ENCODE measurements around the gene ZBTB17. TPM values are rescaled to one million over a fixed set of nuclear protein-coding genes. Genes with fewer than 3 reads are reported as not detected.
A peak's percentile ranks its signal among the peaks of the same experiment; 100 is the strongest.
"Not testable (repeated sequence)": the region's sequence is repeated elsewhere in the genome, so short reads cannot be mapped to it uniquely, and the experiment has no call there.

Gene ZBTB17
- total RNA-seq, 1 donor from 2014 or later, result 24.7 TPM

DNA sequence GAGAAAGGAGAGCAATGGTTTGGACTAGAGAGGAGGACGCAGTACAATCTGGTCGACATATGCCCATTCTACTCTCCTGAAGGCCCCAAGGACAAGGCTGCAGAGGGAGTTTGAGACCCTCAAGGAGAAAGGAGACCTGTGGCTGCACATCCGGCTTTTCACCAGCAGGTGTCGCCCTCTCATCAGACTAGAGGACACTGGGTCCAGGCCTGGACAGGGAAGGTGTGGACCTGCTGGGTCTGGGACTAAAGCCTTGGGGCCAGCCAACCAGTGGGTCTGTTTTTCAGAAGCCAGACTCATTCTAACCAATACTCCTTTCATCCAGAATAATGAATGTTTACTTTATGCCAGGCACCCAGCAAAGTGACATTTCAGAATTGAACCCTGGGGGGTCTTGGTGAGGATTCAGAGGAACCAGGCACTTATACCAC is 33.1 kb upstream of the ZBTB17 start:
- no peaks in the 10 kb centered on the region for H3K36me3 ChIP-seq
- no peaks in the 10 kb centered on the region for H3K9me3 ChIP-seq (replicated peaks)
- H3K27me3 ChIP-seq (ENCODE audit: low read depth), result no peaks in the 10 kb centered on the region
- intact Hi-C loops (cut with micrococcal nuclease), result loop anchor here (5.0 kb wide), 1 partner anchor 43 kb away; no protein-coding TSS in a partner anchor
- H3K4me1 ChIP-seq, result peaks cover 21% of the 10 kb centered on the region
- peak; percentile 79 for DNase-seq
- H3K27ac ChIP-seq (replicated peaks), result no peak overlapping the region
- H3K4me3 ChIP-seq, result no peak overlapping the region
- TF ChIP-seq, protein P1, sequence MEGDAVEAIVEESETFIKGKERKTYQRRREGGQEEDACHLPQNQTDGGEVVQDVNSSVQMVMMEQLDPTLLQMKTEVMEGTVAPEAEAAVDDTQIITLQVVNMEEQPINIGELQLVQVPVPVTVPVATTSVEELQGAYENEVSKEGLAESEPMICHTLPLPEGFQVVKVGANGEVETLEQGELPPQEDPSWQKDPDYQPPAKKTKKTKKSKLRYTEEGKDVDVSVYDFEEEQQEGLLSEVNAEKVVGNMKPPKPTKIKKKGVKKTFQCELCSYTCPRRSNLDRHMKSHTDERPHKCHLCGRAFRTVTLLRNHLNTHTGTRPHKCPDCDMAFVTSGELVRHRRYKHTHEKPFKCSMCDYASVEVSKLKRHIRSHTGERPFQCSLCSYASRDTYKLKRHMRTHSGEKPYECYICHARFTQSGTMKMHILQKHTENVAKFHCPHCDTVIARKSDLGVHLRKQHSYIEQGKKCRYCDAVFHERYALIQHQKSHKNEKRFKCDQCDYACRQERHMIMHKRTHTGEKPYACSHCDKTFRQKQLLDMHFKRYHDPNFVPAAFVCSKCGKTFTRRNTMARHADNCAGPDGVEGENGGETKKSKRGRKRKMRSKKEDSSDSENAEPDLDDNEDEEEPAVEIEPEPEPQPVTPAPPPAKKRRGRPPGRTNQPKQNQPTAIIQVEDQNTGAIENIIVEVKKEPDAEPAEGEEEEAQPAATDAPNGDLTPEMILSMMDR (IDR thresholded peaks at IDR 0.05; ENCODE audit: borderline replicate concordance), result peak; percentile 97

- H3K9me3 ChIP-seq (replicated peaks), result no peaks in the 10 kb centered on the region
- intact Hi-C loops (cut with micrococcal nuclease), result loop anchor here (5.0 kb wide), 1 partner anchor 44 kb away; no protein-coding TSS in a partner anchor
Measured at GRCh38 chr1:16007671-16008341, 31.9 kb upstream of the ZBTB17 start.

DNA sequence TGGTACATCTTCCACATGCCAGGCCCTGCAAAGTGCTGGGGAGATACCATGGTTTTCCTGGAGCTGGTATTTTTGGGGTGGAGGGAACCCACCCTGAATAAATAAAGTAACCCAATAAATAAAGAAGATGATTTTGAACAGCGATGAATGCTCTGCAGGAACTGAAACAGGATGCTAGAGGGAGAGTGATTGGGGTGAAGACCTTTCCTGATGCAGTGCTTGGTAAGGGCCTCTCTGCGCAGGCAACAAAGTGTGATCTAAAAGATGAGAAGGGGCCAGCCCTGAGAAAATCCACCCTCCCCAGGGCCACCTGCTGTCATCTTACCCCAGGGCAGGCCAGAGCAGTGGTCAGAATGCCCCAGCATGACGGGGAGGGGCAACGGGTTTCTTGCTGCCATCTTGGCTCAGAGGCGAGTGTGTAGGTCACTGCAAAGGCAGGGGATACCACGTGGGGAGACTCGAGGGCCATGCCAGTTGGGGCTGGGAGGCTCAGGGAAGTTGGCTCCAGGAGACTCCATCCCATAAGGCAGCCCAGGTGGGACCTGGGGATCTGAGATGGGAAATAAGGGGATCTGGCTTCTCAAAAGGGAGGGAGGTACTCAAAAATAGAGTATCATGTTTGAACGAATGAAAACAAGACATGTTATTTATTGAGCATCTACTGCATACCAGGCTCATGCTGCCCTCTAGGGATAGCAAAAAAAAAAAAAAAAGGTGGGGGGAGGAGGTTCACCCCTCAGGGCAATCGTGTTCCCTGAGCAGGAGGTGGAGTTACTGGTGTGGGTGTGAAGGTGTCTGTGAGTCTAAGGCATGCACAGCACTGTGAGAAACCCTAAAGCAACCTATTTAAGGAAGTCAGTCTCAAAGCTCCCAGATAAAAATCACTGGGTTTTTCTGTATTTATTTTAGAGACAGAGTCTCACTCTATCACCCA is 30.9 kb upstream of the ZBTB17 start:
- Histone ChIP-seq H3K4me1 (no peaks in the 10 kb centered on the region), H3K27me3 (ENCODE audit: low read depth) (no peaks in the 10 kb centered on the region), H3K9me3 (replicated peaks) (no peaks in the 10 kb centered on the region), H3K36me3 (no peaks in the 10 kb centered on the region), H3K27ac (replicated peaks) (no peak overlapping the region), H3K4me3 (no peak overlapping the region)
- DNase-seq, result no peak
- TF ChIP-seq, protein P1 (IDR thresholded peaks at IDR 0.05; ENCODE audit: borderline replicate concordance), result no peak
- intact Hi-C loops (cut with micrococcal nuclease), result loop anchor here (5.0 kb wide), 1 partner anchor 45 kb away; no protein-coding TSS in a partner anchor

More at GRCh38 chr1:16007671-16008341, 31.9 kb upstream of the ZBTB17 start:
- no peaks in the 10 kb centered on the region for H3K36me3 ChIP-seq
- no peak for DNase-seq
- no peaks in the 10 kb centered on the region for H3K27me3 ChIP-seq (ENCODE audit: low read depth)
- H3K4me1 ChIP-seq, result peaks cover 9% of the 10 kb centered on the region
- H3K27ac ChIP-seq (replicated peaks), result no peak overlapping the region
- TF ChIP-seq, protein P1 (IDR thresholded peaks at IDR 0.05; ENCODE audit: borderline replicate concordance), result no peak
- H3K4me3 ChIP-seq, result no peak overlapping the region

DNA sequence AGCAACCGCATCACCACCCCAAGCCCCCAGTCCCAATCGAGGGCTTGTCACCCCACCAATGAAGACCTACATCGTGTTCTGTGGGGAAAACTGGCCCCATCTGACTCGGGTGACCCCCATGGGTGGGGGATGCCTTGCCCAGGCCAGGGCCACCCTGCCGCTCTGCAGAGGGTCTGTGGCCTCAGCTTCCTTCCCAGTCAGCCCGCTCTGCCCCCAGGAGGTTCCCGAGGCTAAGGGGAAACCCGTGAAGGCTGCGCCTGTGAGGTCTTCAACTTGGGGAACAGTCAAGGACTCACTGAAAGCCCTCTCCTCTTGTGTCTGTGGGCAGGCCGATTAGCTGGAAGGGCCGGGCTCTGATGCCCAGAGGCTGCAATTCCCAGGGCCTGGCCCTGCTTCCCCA is 30.1 kb upstream of the ZBTB17 start:
- H3K27me3 ChIP-seq (ENCODE audit: low read depth), result no peaks in the 10 kb centered on the region
- H3K4me3 ChIP-seq, result no peak overlapping the region
- no peak overlapping the region for H3K27ac ChIP-seq (replicated peaks)
- no peaks in the 10 kb centered on the region for H3K4me1 ChIP-seq
- TF ChIP-seq, protein P1 (IDR thresholded peaks at IDR 0.05; ENCODE audit: borderline replicate concordance), result no peak
- no peaks in the 10 kb centered on the region for H3K9me3 ChIP-seq (replicated peaks)
- no peak for DNase-seq
- H3K36me3 ChIP-seq, result no peaks in the 10 kb centered on the region
- intact Hi-C loops (cut with micrococcal nuclease), result loop anchor here (5.0 kb wide), 1 partner anchor 46 kb away; no protein-coding TSS in a partner anchor

GRCh38 chr1:16005597-16005996 is 29.7 kb upstream of the ZBTB17 start:
- Histone ChIP-seq H3K4me1 (no peaks in the 10 kb centered on the region), H3K9me3 (replicated peaks) (no peaks in the 10 kb centered on the region), H3K27me3 (ENCODE audit: low read depth) (no peaks in the 10 kb centered on the region), H3K4me3 (no peak overlapping the region), H3K27ac (replicated peaks) (peak overlapping the region; percentile 67), H3K36me3 (no peaks in the 10 kb centered on the region)
- DNase-seq, result no peak
- TF ChIP-seq, protein P1 (IDR thresholded peaks at IDR 0.05; ENCODE audit: borderline replicate concordance), result no peak
- intact Hi-C loops (cut with micrococcal nuclease), result loop anchor here (5.0 kb wide), 1 partner anchor 47 kb away; no protein-coding TSS in a partner anchor

- H3K4me1 ChIP-seq; H3K27me3 ChIP-seq (ENCODE audit: low read depth); DNase-seq; H3K36me3 ChIP-seq; H3K4me3 ChIP-seq; H3K27ac ChIP-seq (replicated peaks); intact Hi-C loops (cut with micrococcal nuclease); H3K9me3 ChIP-seq (replicated peaks): not testable (repeated sequence)
Measured at GRCh38 chr1:16001274-16001673, 25.4 kb upstream of the ZBTB17 start.
